A549 treated with AZD9567 at 1 μM for 4 hours (cell line): ENCODE data around the gene IFNB1. TPM values are rescaled to one million over a fixed set of nuclear protein-coding genes. Genes with fewer than 3 reads are reported as not detected.

Experiments used
- total RNA-seq: library from RNA; stranded (reverse); fragments of 200-300 nt; extraction: Qiagen RNA extraction; gene quantifications from 5 replicates; pipeline ENCODE4 v1.2.3, GENCODE V29; 2022; ENCODE audit not compliant: insufficient read depth

Gene IFNB1
- total RNA-seq: not detected in 5 replicates

GRCh38 chr9:21077781-21078180 lies at the start of gene IFNB1:
IFNB1 (minus strand) TSS chr9:21077942; CDS start chr9:21077869, 73 bp downstream.

DNA sequence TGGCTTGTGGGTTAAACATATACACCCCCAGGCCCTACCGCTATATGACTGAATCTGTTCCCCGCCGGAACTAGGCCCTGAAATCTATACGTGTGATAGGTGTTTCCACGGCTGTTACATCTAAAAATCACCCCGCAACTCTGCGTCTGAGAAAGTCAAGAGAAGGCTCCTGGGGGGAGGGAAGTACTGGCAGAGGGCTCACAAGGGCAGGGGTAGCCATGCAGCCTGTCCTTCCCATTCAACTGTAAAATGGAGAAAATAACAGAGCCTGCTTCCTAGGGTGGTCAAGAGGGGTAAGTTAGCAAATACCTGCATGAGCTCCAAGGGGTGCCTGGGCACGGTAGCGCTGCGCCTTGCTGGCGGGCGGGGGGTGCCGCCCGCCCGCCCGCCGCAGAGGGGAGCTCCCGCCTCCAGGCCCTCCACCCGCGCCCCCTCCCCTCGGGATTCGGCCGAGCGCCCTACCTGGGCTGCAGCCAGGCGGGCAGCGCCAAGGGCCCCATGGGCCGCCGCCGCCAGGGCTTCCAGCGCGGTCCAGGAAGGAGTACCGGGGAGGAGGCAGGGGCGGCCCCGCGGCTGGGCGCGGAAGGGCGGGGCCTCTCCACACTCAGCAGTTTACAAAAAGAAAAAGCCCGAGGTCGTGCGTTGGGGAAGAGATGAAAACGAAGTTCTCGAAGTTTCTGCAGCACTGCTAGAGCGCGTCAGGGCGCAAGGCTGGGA lies 46.5 kb downstream of the IFNB1 start, which contains the start of gene HACD4:
Gene HACD4, minus strand, starts transcription at position 550 of the 717 bp plus-strand sequence. Its CDS starts 50 bp downstream, at position 500.

Other genes starting within 250 kb of the IFNB1 start
- gene HACD4, start 46.3 kb downstream of the IFNB1 start, total RNA-seq: 0.60 to 0.99 TPM (median 0.96 TPM) in 5 replicates
- gene IFNW1, start 63.9 kb upstream of the IFNB1 start, total RNA-seq: not detected in 5 replicates
- not detected in 5 replicates for gene IFNA21, start 88.7 kb upstream of the IFNB1 start, total RNA-seq
- gene IFNA4, start 109.6 kb upstream of the IFNB1 start, total RNA-seq: not detected in 5 replicates
- not detected in 5 replicates for gene IFNA7, start 124.3 kb upstream of the IFNB1 start, total RNA-seq
- not detected in 5 replicates for gene IFNA10, start 129.2 kb upstream of the IFNB1 start, total RNA-seq
- not detected in 5 replicates for gene IFNA16, start 139.4 kb upstream of the IFNB1 start, total RNA-seq
- not detected in 5 replicates for gene IFNA17, start 150.3 kb upstream of the IFNB1 start, total RNA-seq
- not detected in 5 replicates for gene IFNA14, start 162.1 kb upstream of the IFNB1 start, total RNA-seq
- not detected in 5 replicates for gene IFNA5, start 227.4 kb upstream of the IFNB1 start, total RNA-seq